Colonic mucosa (tissue), 4 donors: Measurements from ENCODE around the gene DISP2. TPM values are rescaled to one million over a fixed set of nuclear protein-coding genes. Genes with fewer than 3 reads are reported as not detected.
A peak's percentile ranks its signal among the peaks of the same experiment; 100 is the strongest.

Experiments used
- DNase-seq: peaks from one replicate; pipeline ENCODE4 v3.0.0-alpha.2; 2020
- H3K27ac ChIP-seq: fragments of 200-600 bp; one replicate; pipeline ENCODE4 v1.8.0; 2021
- H3K27me3 ChIP-seq: fragments of 200-600 bp; one replicate; pipeline ENCODE4 v1.8.0; 2021
- H3K36me3 ChIP-seq: fragments of 200-600 bp; one replicate; pipeline ENCODE4 v1.8.0; 2021
- H3K4me1 ChIP-seq: fragments of 200-600 bp; one replicate; pipeline ENCODE4 v1.8.0; 2021; ENCODE audit warnings: mild to moderate bottlenecking
- H3K4me3 ChIP-seq: fragments of 200-600 bp; one replicate; pipeline ENCODE4 v1.8.0; 2021
- H3K9ac ChIP-seq, 2 donors: one replicate each; pipeline ENCODE4 v1.7.0; 2013; ENCODE audit warnings: control low read depth in 2 of 2, low read depth in 2 of 2, low read length in 2 of 2
- H3K9me3 ChIP-seq: fragments of 200-600 bp; one replicate; pipeline ENCODE4 v1.8.0; 2021
- CTCF ChIP-seq: fragments of 200-600 bp; IDR thresholded peaks from one replicate; pipeline ENCODE4 v1.8.0; 2022; ENCODE audit warnings: antibody characterized with exemption, mild to moderate bottlenecking
- intact Hi-C: fragments of 100-400 bp; cut with DNase I; formaldehyde crosslinking; loops from one replicate; pipeline ENCODE4 v1.14.1; 2022
- total RNA-seq, 2 donors: library from RNA; stranded (reverse); fragmentation: NEBNext Ultra II Directional in 1 of 2; extraction: Animal tissue kit (Norgen Biotek cat#: 25700) in 1 of 2; gene quantifications; one replicate each; pipeline ENCODE4 v1.2.1, GENCODE V29; 2021
- donor health status: healthy.
- donor health status: DM: no; HTN: no; CAD: no.
- donor health status: DM: no; HTN: no; CAD: no.

Gene DISP2
- total RNA-seq, 2 donors from 2014 or later = 12.6 to 16.3 TPM

- H3K27me3 ChIP-seq = no peaks in the 10 kb centered on the region
- no peaks in the 10 kb centered on the region for H3K9me3 ChIP-seq
- peak overlapping the region; percentile 98 for H3K27ac ChIP-seq
- DNase-seq = no peak
- H3K4me3 ChIP-seq = no peak overlapping the region
- intact Hi-C loops = no loop called here
- peaks cover 15% of the 10 kb centered on the region for H3K4me1 ChIP-seq
- H3K36me3 ChIP-seq = no peaks in the 10 kb centered on the region
- H3K9ac ChIP-seq = peak overlapping the region in 1 of 2 donors; percentile 94
- TF ChIP-seq CTCF = no peak
These were observed 3.4 kb upstream of the DISP2 start for GRCh38 chr15:40354408-40355171.

- Histone ChIP-seq H3K27ac (no peak overlapping the region), H3K4me3 (no peak overlapping the region), H3K27me3 (no peaks in the 10 kb centered on the region), H3K9me3 (no peaks in the 10 kb centered on the region), H3K36me3 (no peaks in the 10 kb centered on the region), H3K4me1 (peaks cover 9% of the 10 kb centered on the region), H3K9ac (peak overlapping the region in 1 of 2 donors; percentile 1)
- no peak for TF ChIP-seq CTCF
- intact Hi-C loops = no loop called here
- DNase-seq = no peak
These were observed 1.9 kb upstream of the DISP2 start for GRCh38 chr15:40355976-40356585.

GRCh38 chr15:40357246-40357645, 773 bp upstream of the DISP2 start:
- peak overlapping the region; percentile 28 for H3K27ac ChIP-seq
- no peak for DNase-seq

GRCh38 chr15:40358471-40359353, 693 bp downstream of the DISP2 start:
- H3K9me3 ChIP-seq = no peaks in the 10 kb centered on the region
- H3K4me1 ChIP-seq = peaks cover 9% of the 10 kb centered on the region
- H3K27me3 ChIP-seq = no peaks in the 10 kb centered on the region
- no peak overlapping the region for H3K9ac ChIP-seq
- intact Hi-C loops = no loop called here
- peak; percentile 66 for DNase-seq
- H3K27ac ChIP-seq = no peak overlapping the region
- H3K36me3 ChIP-seq = no peaks in the 10 kb centered on the region
- TF ChIP-seq CTCF = no peak
- H3K4me3 ChIP-seq = peak overlapping the region; percentile 38

More at GRCh38 chr15:40357246-40357645, 773 bp upstream of the DISP2 start:
- intact Hi-C loops = no loop called here
- peaks cover 9% of the 10 kb centered on the region for H3K4me1 ChIP-seq
- no peak for TF ChIP-seq CTCF
- H3K9ac ChIP-seq = peak overlapping the region in 1 of 2 donors; percentile 1
- H3K9me3 ChIP-seq = no peaks in the 10 kb centered on the region
- H3K27me3 ChIP-seq = no peaks in the 10 kb centered on the region
- H3K4me3 ChIP-seq = no peak overlapping the region
- no peaks in the 10 kb centered on the region for H3K36me3 ChIP-seq

- Histone ChIP-seq H3K4me3 (no peak overlapping the region), H3K36me3 (no peaks in the 10 kb centered on the region), H3K27me3 (no peaks in the 10 kb centered on the region), H3K4me1 (no peaks in the 10 kb centered on the region), H3K9me3 (no peaks in the 10 kb centered on the region), H3K27ac (no peak overlapping the region), H3K9ac (no peak overlapping the region)
- no peak for TF ChIP-seq CTCF
- no peak for DNase-seq
- intact Hi-C loops = no loop called here
These were observed 2.0 kb downstream of the DISP2 start for GRCh38 chr15:40360015-40360414.
